ENCODE measurements around the gene NQO2.
A peak's percentile ranks its signal among the peaks of the same experiment; 100 is the strongest.
"Not testable (repeated sequence)": the region's sequence is repeated elsewhere in the genome, so short reads cannot be mapped to it uniquely, and the experiment has no call there.

NQO2 gene

GRCh38 chr6:3016473-3017280 lies 17.0 kb downstream of the NQO2 start:
- no peak for DNase-seq

GRCh38 chr6:3017304-3017703 lies 17.6 kb downstream of the NQO2 start:
- DNase-seq = no peak

- DNase-seq = no peak
These were observed 19.4 kb downstream of the NQO2 start for GRCh38 chr6:3019065-3019464.

- no peak for DNase-seq
These were observed 20.1 kb downstream of the NQO2 start for GRCh38 chr6:3019749-3020320.

GRCh38 chr6:3020976-3021598 lies 21.4 kb downstream of the NQO2 start:
- not testable (repeated sequence) for DNase-seq

- DNase-seq = peak; percentile 65
These were observed 23.3 kb downstream of the NQO2 start for GRCh38 chr6:3022765-3023662.

GRCh38 chr6:3023663-3024483 lies 24.2 kb downstream of the NQO2 start:
- peak; percentile 99 for DNase-seq

GRCh38 chr6:3026791-3027626 lies 27.3 kb downstream of the NQO2 start:
- peak; percentile 82 for DNase-seq

- DNase-seq = not testable (repeated sequence)
These were observed 28.5 kb downstream of the NQO2 start for GRCh38 chr6:3028156-3028555.

GRCh38 chr6:3031857-3032640 lies 32.4 kb downstream of the NQO2 start:
- no peak for DNase-seq

- DNase-seq = no peak
These were observed 33.3 kb downstream of the NQO2 start for GRCh38 chr6:3032986-3033385.

GRCh38 chr6:3033652-3034051 lies 34.0 kb downstream of the NQO2 start:
- no peak for DNase-seq

GRCh38 chr6:3035397-3035796 lies 35.7 kb downstream of the NQO2 start:
- no peak for DNase-seq

- no peak for DNase-seq
These were observed 37.4 kb downstream of the NQO2 start for GRCh38 chr6:3036861-3037637.

GRCh38 chr6:3037638-3038365 lies 38.1 kb downstream of the NQO2 start:
- no peak for DNase-seq

GRCh38 chr6:3039384-3039783 lies 39.7 kb downstream of the NQO2 start:
- no peak for DNase-seq

GRCh38 chr6:3041147-3041546 lies 41.5 kb downstream of the NQO2 start:
- DNase-seq = no peak

GRCh38 chr6:3041606-3042005 lies 41.9 kb downstream of the NQO2 start:
- DNase-seq = no peak

- DNase-seq = no peak
These were observed 45.7 kb downstream of the NQO2 start for GRCh38 chr6:3045369-3045768.

All from hematopoietic multipotent progenitor cell treated with erythropoietin and hydrocortisone succinate and interleukin-3 and kit ligand, for 4 days (in vitro differentiated cells).